ENCODE results near the gene ATP6V1E1. TPM values are rescaled to one million over a fixed set of nuclear protein-coding genes. Genes with fewer than 3 reads are reported as not detected.
A peak's percentile ranks its signal among the peaks of the same experiment; 100 is the strongest.

Gene ATP6V1E1
- total and polyA plus RNA-seq, 8 donors = 19.2 to 78.9 (median 31.5) TPM

DNA sequence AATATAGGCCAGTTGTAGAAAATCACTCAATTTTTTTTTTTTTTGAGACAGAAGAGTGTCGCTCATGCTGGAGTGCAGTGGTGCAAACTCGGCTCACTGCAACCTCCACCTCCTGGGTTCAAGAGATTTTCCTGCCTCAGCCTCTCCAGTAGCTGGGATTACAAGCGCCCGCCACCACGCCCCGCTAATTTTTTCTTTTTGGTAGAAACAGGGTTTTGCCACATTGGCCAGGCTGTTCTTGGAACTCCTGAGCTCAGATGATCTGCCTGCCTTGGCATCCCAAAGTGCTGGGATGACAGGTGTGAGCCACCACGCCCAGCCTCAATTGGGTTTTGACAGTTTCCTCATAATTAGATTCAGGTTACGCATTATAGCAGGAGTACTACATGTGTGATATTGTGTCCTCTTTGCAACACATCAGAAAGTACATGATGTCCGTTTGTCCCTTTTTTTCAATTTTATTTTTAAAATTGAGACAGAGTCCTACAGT, 2.6 kb upstream of the ATP6V1E1 start:
- no peaks in the 10 kb centered on the region for H3K27me3 ChIP-seq
- peaks cover 0 to 17% (median 13%) of the 10 kb centered on the region in 3 donors for H3K4me1 ChIP-seq
- no peaks in the 10 kb centered on the region for H3K9me3 ChIP-seq
- H3K27ac ChIP-seq = no peak overlapping the region
- no peak overlapping the region for H3K4me3 ChIP-seq
- TF ChIP-seq, protein P1, sequence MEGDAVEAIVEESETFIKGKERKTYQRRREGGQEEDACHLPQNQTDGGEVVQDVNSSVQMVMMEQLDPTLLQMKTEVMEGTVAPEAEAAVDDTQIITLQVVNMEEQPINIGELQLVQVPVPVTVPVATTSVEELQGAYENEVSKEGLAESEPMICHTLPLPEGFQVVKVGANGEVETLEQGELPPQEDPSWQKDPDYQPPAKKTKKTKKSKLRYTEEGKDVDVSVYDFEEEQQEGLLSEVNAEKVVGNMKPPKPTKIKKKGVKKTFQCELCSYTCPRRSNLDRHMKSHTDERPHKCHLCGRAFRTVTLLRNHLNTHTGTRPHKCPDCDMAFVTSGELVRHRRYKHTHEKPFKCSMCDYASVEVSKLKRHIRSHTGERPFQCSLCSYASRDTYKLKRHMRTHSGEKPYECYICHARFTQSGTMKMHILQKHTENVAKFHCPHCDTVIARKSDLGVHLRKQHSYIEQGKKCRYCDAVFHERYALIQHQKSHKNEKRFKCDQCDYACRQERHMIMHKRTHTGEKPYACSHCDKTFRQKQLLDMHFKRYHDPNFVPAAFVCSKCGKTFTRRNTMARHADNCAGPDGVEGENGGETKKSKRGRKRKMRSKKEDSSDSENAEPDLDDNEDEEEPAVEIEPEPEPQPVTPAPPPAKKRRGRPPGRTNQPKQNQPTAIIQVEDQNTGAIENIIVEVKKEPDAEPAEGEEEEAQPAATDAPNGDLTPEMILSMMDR (IDR thresholded peaks at IDR 0.05) = no peak
- DNase-seq (no peak), FAIRE-seq (no peak), ATAC-seq (no peak)
- 95% methylated on average over 9 of the region's 9 CpGs for WGBS, 2 donors
- intact Hi-C loops (cut with DNase I) = no loop called here
- H3K36me3 ChIP-seq = no peaks in the 10 kb centered on the region

DNA sequence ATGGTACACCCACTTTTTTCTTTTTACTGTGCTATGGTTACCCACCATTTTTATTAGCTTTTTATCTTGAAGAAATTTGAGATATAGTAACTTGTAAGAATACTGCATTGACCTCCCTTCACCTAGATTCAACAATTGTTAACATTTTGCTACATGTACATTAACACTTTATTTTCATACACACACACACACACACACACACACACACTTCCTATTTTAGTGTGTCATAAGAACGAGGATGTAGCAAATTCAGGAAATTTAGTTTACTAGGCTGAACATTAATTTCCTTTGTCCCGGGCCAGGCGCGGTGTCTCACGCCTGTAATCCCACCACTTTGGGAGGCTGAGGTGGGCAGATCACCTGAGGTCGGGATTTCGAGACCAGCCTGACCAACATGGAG, 1.1 kb upstream of the ATP6V1E1 start:
- TF ChIP-seq, protein P1 (IDR thresholded peaks at IDR 0.05) = no peak
- DNase-seq = no peak
- Histone ChIP-seq H3K27ac (no peak overlapping the region), H3K27me3 (no peaks in the 10 kb centered on the region), H3K36me3 (no peaks in the 10 kb centered on the region), H3K4me3 (no peak overlapping the region), H3K9me3 (no peaks in the 10 kb centered on the region), H3K4me1 (peaks cover 0 to 17% (median 13%) of the 10 kb centered on the region in 3 donors)
- no peak for ATAC-seq
- intact Hi-C loops (cut with DNase I) = no loop called here
- 87 to 89% methylated on average over 7 of the region's 7 CpGs for WGBS, 2 donors
- FAIRE-seq = no peak

DNA sequence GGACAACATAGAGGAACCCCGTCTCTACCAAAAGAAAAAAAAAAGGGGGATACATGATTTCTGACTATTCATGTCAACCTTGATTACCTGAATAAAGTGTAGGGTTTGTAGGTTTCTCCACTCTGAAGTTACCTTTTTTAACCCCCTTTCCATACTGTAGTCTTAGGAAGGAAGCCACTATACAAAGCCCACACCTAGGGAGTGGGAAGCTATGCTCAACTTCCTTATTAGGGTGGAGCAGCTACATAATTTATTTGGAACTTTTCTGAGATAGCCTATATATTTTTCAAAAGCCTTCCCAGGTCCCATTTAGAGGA, 582 bp upstream of the ATP6V1E1 start:
- WGBS, 2 donors = 0% methylated on average over 1 of the region's 1 CpG
- H3K4me1 ChIP-seq = peaks cover 0 to 17% (median 13%) of the 10 kb centered on the region in 3 donors
- DNase-seq (no peak), FAIRE-seq (no peak), ATAC-seq (no peak)
- intact Hi-C loops (cut with DNase I) = no loop called here
- peak overlapping the region; percentile 64 to 86 (median 80) for H3K27ac ChIP-seq
- H3K27me3 ChIP-seq = no peaks in the 10 kb centered on the region
- no peaks in the 10 kb centered on the region for H3K9me3 ChIP-seq
- H3K36me3 ChIP-seq = no peaks in the 10 kb centered on the region
- TF ChIP-seq, protein P1 (IDR thresholded peaks at IDR 0.05) = no peak
- peak overlapping the region; percentile 90 to 100 (median 94) for H3K4me3 ChIP-seq

DNA sequence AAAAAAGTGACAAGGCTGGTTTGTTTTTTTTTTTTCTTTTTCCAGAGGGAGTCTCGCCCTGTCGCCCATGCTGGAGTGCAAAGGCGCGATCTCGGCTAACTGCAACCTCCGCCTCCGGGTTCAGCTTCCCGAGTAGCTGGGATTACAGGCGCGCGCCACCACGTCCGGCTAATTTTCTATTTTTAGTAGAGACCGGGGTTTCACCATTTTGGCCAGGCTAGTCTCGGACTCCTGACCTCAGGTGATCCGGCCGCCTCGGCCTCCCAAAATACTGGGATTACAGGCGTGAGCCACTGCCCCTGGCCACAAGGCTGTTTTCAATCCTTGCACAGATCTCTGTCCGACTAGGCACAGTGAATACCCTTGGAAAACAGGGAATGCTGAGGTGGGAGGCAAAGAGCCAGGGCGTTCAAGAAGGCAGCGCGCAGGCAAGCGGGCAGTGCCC, 566 bp downstream of the ATP6V1E1 start:
- no peak for ATAC-seq
- Histone ChIP-seq H3K36me3 (no peaks in the 10 kb centered on the region), H3K27me3 (no peaks in the 10 kb centered on the region), H3K9me3 (no peaks in the 10 kb centered on the region), H3K27ac (peak overlapping the region; percentile 64 to 86 (median 80)), H3K4me1 (peaks cover 0 to 17% (median 13%) of the 10 kb centered on the region in 3 donors), H3K4me3 (peak overlapping the region; percentile 90 to 100 (median 94))
- no peak for DNase-seq
- FAIRE-seq = no peak
- intact Hi-C loops (cut with DNase I) = no loop called here
- TF ChIP-seq, protein P1 (IDR thresholded peaks at IDR 0.05) = no peak
- 4 to 5% methylated on average over 24 of the region's 24 CpGs for WGBS, 2 donors

DNA sequence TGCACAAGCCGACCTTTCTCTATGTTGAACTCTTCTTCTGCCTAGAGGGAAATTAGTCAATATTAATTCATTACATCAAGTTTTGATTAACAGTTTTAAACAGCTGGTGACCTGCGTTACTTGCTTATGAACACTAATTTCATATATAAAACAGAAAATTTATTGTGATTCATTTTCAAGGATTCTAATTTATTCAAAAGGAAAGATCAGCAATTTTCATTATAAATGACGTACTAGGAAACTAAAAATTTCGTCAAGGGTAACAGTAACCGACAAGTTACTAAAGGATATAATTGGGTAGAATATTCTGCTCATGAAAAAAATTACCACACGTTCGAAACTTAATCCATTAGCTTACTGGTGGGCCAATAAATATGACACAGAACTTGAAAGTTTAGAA, 15.3 kb downstream of the ATP6V1E1 start:
- DNase-seq (no peak), FAIRE-seq (no peak), ATAC-seq (no peak)
- 86 to 89% methylated on average over 7 of the region's 7 CpGs for WGBS, 2 donors
- Histone ChIP-seq H3K9me3 (no peaks in the 10 kb centered on the region), H3K27ac (no peak overlapping the region), H3K36me3 (peaks cover 0 to 32% (median 13%) of the 10 kb centered on the region in 3 donors), H3K4me1 (no peaks in the 10 kb centered on the region), H3K27me3 (no peaks in the 10 kb centered on the region), H3K4me3 (no peak overlapping the region)
- TF ChIP-seq, protein P1 (IDR thresholded peaks at IDR 0.05) = no peak
- intact Hi-C loops (cut with DNase I) = no loop called here
